Progenitor cell of endocrine pancreas (in vitro differentiated cells): ENCODE data around the gene KRTAP21-2. TPM values are rescaled to one million over a fixed set of nuclear protein-coding genes. Genes with fewer than 3 reads are reported as not detected.

Source experiments
- DNase-seq: peaks from one replicate; pipeline ENCODE4 v3.0.0; 2021; ENCODE audit warnings: low spot score; ENCODE audit not compliant: unreplicated experiment
- H3K27ac Mint-ChIP-seq: 2 replicates; pipeline ENCODE4 v1.8.0; 2021; ENCODE audit warnings: mild to moderate bottlenecking, moderate library complexity, mixed read lengths
- H3K27me3 Mint-ChIP-seq: 2 replicates; pipeline ENCODE4 v1.8.0; 2021; ENCODE audit warnings: mixed read lengths
- H3K36me3 Mint-ChIP-seq: 2 replicates; pipeline ENCODE4 v1.8.0; 2022; ENCODE audit warnings: mixed read lengths; ENCODE audit not compliant: insufficient read depth
- H3K4me1 Mint-ChIP-seq: 2 replicates; pipeline ENCODE4 v1.8.0; 2021; ENCODE audit warnings: low read depth, mixed read lengths
- H3K4me3 Mint-ChIP-seq: 2 replicates; pipeline ENCODE4 v1.8.0; 2021; ENCODE audit warnings: low read depth, mild to moderate bottlenecking, moderate library complexity, mixed read lengths
- H3K9me3 Mint-ChIP-seq: 2 replicates; pipeline ENCODE4 v1.8.0; 2021; ENCODE audit warnings: low read depth, mixed read lengths
- CTCF ChIP-seq: fragments of 200-600 bp; sonication (generic); IDR thresholded peaks from one replicate; pipeline ENCODE4 v1.5.0; 2021; ENCODE audit warnings: antibody characterized with exemption, mild to moderate bottlenecking; ENCODE audit not compliant: unreplicated experiment
- total RNA-seq: library from RNA; stranded (reverse); gene quantifications from 2 replicates; pipeline ENCODE4 v1.2.1, GENCODE V29; 2021

KRTAP21-2 gene
- total RNA-seq, 1 donor from 2014 or later = not detected

GRCh38 chr21:30710499-30710898 lies 36.6 kb downstream of the KRTAP21-2 start:
- no peak for TF ChIP-seq CTCF
- Mint-ChIP-seq H3K4me3 (no peak overlapping the region), H3K36me3 (no peaks in the 10 kb centered on the region), H3K9me3 (peaks cover 15% of the 10 kb centered on the region), H3K4me1 (no peaks in the 10 kb centered on the region), H3K27ac (no peak overlapping the region), H3K27me3 (no peaks in the 10 kb centered on the region)
- DNase-seq = no peak

- peaks cover 19% of the 10 kb centered on the region for H3K9me3 Mint-ChIP-seq
Measured at GRCh38 chr21:30707409-30707808, 39.6 kb downstream of the KRTAP21-2 start.

More at GRCh38 chr21:30707409-30707808, 39.6 kb downstream of the KRTAP21-2 start:
- no peak for DNase-seq
- Mint-ChIP-seq H3K27ac (no peak overlapping the region), H3K36me3 (no peaks in the 10 kb centered on the region), H3K4me3 (no peak overlapping the region), H3K27me3 (no peaks in the 10 kb centered on the region), H3K4me1 (no peaks in the 10 kb centered on the region)
- TF ChIP-seq CTCF = no peak

Other genes with a start within 250 kb of the KRTAP21-2 start
- not detected in 2 replicates for gene KRTAP19-5, start 245.1 kb downstream of the KRTAP21-2 start, total RNA-seq
- gene KRTAP19-6, start 205.4 kb downstream of the KRTAP21-2 start, total RNA-seq = not detected in 2 replicates
- gene KRTAP19-7, start 185.9 kb downstream of the KRTAP21-2 start, total RNA-seq = not detected in 2 replicates
- gene KRTAP22-2, start 156.9 kb downstream of the KRTAP21-2 start, total RNA-seq = not detected in 2 replicates
- not detected in 2 replicates for gene KRTAP6-3, start 154.8 kb downstream of the KRTAP21-2 start, total RNA-seq
- gene KRTAP6-2, start 148.4 kb downstream of the KRTAP21-2 start, total RNA-seq = not detected in 2 replicates
- gene KRTAP22-1, start 146.2 kb downstream of the KRTAP21-2 start, total RNA-seq = not detected in 2 replicates
- gene KRTAP6-1, start 133.3 kb downstream of the KRTAP21-2 start, total RNA-seq = not detected in 2 replicates
- not detected in 2 replicates for gene KRTAP20-1, start 130.8 kb downstream of the KRTAP21-2 start, total RNA-seq
- not detected in 2 replicates for gene KRTAP20-4, start 126.6 kb downstream of the KRTAP21-2 start, total RNA-seq
- not detected in 2 replicates for gene KRTAP20-2, start 112.1 kb downstream of the KRTAP21-2 start, total RNA-seq
- gene KRTAP20-3, start 104.4 kb downstream of the KRTAP21-2 start, total RNA-seq = not detected in 2 replicates
- gene KRTAP21-3, start 28.5 kb downstream of the KRTAP21-2 start, total RNA-seq = not detected in 2 replicates
- gene KRTAP21-1, start 8.2 kb upstream of the KRTAP21-2 start, total RNA-seq = not detected in 2 replicates
- gene KRTAP8-1, start 66.0 kb upstream of the KRTAP21-2 start, total RNA-seq = not detected in 2 replicates
- not detected in 2 replicates for gene KRTAP7-1, start 82.5 kb upstream of the KRTAP21-2 start, total RNA-seq
- gene KRTAP11-1, start 134.3 kb upstream of the KRTAP21-2 start, total RNA-seq = not detected in 2 replicates